GM10847 (cell line): Measurements from ENCODE around the gene CDH4.

Source experiments
- POLR2A ChIP-seq: IDR thresholded peaks from 2 replicates; pipeline ENCODE4 v1.6.1; 2011; ENCODE audit not compliant: insufficient read length; ENCODE audit errors: extremely low read depth

Gene CDH4

DNA sequence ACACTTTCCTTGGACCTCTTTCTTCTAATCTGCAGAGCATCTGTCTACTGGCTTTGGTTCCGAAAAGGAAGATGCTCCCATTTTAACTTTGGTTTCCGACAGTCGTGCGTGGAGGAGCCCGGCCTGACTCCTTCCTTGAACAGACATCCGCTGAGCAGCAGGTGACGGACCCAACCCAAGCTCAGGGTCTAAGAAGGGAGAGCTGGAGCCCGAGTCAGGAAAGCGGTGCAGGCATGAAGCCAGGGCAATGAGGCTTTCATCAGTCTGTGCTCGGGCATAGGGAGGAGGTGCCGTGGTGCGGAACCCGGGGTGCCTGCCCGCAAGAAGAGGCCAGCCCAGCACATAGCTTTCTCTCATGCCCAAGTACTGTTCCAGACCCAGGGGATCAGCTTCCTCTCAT is 109.4 kb downstream of the CDH4 start:
- no peak for TF ChIP-seq POLR2A

DNA sequence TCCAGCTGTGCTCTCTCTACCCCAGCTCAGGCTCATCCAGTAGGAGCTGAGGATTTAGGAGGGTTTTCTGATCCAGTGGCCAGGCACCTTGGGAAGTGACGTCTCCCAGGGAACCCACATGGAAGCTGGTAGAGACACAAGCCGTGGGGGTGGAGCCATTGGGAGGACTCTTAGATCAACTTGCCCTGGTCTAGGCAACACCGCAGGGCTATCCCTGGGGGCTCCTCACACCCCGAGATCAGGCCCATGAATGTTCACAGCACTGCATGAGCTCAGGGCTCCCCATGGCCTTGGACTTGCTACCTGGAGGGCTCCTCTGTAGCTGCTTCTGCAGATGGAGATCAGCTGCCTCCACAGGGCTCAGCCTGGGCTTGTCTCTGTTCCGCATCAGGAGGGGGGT is 112.1 kb downstream of the CDH4 start:
- TF ChIP-seq POLR2A: no peak

GRCh38 chr20:61366914-61367313 is 114.9 kb downstream of the CDH4 start:
- no peak for TF ChIP-seq POLR2A

DNA sequence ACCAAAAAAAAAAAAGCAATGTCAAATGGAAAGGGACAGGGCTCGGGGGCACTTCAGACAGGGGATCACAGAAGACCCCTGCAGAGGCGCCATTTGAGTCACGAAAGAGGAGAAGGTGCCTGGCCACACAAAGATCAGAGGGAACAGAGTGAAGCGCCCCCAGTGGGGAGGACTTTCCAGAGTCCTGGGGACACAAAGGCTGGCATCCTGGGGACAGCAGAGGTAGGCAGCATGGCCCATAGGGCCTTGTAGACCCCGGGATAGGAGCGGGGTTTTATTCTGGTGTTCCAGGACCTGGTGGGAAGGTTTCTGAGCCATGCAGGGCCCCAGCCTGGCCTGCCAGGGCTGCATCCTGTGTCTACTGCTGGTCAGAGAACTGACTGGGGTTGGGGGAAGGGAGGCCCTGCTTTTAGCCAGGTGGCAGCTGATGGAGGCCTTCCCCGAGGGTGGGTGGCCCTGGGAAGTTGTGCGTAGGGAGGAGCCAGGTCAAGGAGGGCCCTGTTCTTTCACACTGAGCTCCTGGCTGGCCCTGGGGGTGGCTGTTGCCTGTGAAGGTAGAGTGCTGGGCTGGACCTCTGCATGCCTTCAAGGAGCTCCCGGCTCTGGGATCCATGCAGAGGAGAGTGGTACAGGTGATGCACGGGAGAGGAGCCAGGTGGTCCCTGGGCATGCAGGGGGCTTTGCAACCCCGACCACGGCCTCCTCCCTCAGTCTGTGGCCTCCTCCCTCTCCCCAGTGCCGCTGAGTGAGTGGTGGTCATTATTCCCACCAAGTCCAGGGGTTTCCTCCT is 117.9 kb downstream of the CDH4 start:
- TF ChIP-seq POLR2A: no peak

DNA sequence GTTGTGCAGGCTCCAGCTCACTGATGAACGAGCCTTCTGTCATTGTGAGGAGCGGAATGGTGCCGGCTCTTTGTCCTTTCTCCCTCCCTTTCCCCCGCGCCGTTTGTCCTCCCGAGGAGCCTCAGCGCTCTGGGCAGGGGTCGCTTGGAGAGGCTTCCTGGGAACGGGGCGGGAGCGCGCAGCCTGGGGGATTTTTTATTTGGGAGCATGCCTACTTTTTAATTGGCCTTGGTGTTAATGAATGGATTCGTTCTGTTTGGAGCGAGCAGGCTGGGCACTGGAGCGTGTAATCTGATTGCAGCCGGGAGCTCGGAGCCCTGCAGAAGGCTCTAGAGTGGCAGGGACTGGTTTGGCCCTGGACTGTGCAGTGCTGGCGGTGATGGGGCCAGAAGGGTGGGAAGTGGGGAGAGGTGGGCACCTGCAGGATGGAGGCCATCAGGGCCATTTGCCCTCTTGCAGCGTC is 118.8 kb downstream of the CDH4 start:
- no peak for TF ChIP-seq POLR2A

GRCh38 chr20:61371501-61372136 is 119.6 kb downstream of the CDH4 start:
- TF ChIP-seq POLR2A: no peak

- no peak for TF ChIP-seq POLR2A
These were observed 120.3 kb downstream of the CDH4 start for GRCh38 chr20:61372137-61373054.

DNA sequence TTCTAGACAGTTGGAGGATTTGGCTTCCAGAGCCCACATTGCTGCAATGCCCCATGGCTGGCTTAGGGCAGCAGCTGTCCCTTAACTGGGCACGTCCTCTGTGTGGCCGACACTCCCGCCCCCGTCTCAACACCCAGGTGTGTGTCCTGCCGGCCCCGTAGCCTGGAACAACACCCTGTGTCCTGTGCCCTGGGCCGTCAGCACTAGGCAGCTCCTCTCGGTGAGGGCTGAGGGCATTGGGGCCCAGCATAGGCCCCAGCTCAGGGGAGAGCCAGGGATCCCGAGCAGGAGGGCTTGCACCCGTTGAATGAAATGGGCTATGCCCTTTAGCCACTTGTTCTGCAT is 121.0 kb downstream of the CDH4 start:
- TF ChIP-seq POLR2A: no peak

GRCh38 chr20:61373956-61374545 is 122.0 kb downstream of the CDH4 start:
- TF ChIP-seq POLR2A: no peak

DNA sequence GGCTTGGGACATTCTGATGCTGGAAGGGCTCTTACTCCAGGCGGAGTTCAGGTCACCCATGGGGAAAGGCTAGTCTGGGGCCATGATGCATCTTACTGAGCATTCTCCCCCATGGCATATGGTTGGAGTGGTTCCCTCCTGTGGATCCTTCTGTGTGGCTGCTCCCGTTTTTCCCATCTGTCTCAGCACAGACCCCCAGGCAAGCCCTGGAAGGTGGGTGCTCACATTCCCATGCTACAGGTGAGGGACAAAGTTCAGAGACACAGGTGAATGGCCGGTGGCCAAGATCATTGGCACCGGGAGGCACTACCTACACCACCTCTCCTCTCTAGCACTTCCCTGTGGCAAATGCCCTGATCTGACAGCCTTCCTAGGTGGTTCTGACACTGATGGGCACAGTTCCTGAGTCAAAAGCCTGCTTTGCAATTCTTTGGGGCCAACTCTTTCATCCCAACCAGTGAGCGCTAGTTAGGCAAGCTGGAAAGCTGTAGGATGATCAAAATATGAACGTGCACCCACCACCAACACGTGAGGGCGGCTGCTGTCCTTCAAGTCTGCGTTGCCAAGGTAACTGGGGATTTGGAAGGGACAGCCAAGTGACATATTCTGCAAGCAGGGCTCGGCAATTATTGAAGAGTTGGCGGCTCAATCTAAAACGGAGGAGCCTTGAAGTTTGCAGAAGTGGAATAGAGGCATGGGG is 124.6 kb downstream of the CDH4 start:
- TF ChIP-seq POLR2A: no peak

DNA sequence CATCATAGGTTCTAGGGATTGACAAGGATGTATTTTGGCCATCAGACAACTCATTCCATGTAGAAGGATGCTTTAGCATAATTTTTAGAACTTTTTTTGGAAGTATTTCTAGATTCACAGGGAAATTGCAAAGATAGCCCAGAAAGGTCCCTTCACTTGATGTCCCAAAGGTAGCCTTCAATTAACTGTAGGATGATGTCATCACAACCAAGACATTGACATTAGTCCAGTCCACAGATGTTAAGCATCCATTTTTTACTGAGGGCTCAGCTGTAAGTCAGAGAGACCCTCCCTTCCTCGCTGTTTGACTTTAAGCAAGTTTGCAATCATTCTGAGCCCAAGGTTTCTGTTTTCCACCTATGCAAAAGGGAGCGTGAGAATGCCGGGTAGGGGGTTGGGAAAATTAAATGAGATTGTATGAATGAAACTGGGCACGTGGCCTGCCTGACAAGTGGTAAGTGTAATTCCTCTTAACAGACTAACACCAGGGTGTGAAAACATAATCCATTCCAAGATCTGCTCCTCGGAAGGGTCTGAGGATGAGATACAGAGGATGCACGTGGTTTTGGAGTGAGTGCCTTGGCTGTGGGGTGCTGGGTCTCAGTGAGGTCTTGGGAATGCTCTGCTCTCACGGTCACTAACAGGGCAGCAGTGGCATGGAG is 126.8 kb downstream of the CDH4 start:
- TF ChIP-seq POLR2A: no peak

- no peak for TF ChIP-seq POLR2A
These were observed 128.0 kb downstream of the CDH4 start for GRCh38 chr20:61379898-61380544.

- TF ChIP-seq POLR2A: no peak
These were observed 128.5 kb downstream of the CDH4 start for GRCh38 chr20:61380545-61380915.

GRCh38 chr20:61382194-61382593 is 130.1 kb downstream of the CDH4 start:
- no peak for TF ChIP-seq POLR2A
